ENCODE measurements around the gene MRFAP1L1. TPM values are rescaled to one million over a fixed set of nuclear protein-coding genes. Genes with fewer than 3 reads are reported as not detected.

Gene MRFAP1L1
- total and polyA plus RNA-seq, 9 of the 15 experiments (the other 6 are each of a cell fraction or from before 2014, with no cell fraction given) = 37.6 to 111 (median 83.8) TPM

- TF ChIP-seq MTF1 (CRISPR knock-in tag; IDR thresholded peaks at IDR 0.05; ENCODE audit: borderline replicate concordance) = no peak
- TF ChIP-seq ZC3H8 (IDR thresholded peaks at IDR 0.05) = no peak
- TF ChIP-seq USF1 (CRISPR knock-in tag; IDR thresholded peaks at IDR 0.05) = no peak
- TF ChIP-seq E2F6 (IDR thresholded peaks at IDR 0.05; ENCODE audit: borderline replicate concordance in 1 of 2, extremely low read depth in 1 of 2, insufficient read depth in 1 of 2, insufficient read length in 1 of 2, low read depth in 1 of 2, low read length in 1 of 2, poor library complexity in 1 of 2, severe bottlenecking in 1 of 2) = no peak
Measured at GRCh38 chr4:6689506-6689960, 20.1 kb downstream of the MRFAP1L1 start (continued).

- FAIRE-seq (peak; percentile 98), DNase-seq (ENCODE audit: extremely low read depth in 1 of 4, low spot score in 3 of 4) (peak; percentile 71 to 83 (median 76)), ATAC-seq (peak; percentile 74)
- H3K27me3 ChIP-seq (ENCODE audit: control insufficient read depth in 2 of 2, insufficient read depth in 2 of 2, low read length in 2 of 2) = no peaks in the 10 kb centered on the region
- H3K4me1 ChIP-seq (replicated peaks in 1 of 2; ENCODE audit: control insufficient read depth in 2 of 2, insufficient read depth in 2 of 2, low read length in 2 of 2) = peaks cover 40 to 53% of the 10 kb centered on the region in 2 experiments
- no peaks in the 10 kb centered on the region for H4K20me1 ChIP-seq (replicated peaks; ENCODE audit: control insufficient read depth, insufficient read depth, low read length)
- CTCF ChIA-PET (ENCODE audit: low intra/inter-chr PET ratio) = interaction anchor here (0.6 kb wide), 1 partner anchor 12 kb away, joined by 5 read pairs; no protein-coding TSS in a partner anchor
- peak overlapping the region; percentile 98 for H2AFZ ChIP-seq (ENCODE audit: low read depth, low read length)
- 8% methylated on average over 22 of the region's 23 CpGs for WGBS (ENCODE audit: insufficient coverage, low coverage, missing lambda C conversion rate)
- no peaks in the 10 kb centered on the region for H3K9me1 ChIP-seq (ENCODE audit: control insufficient read depth, insufficient read depth, low read length)
- in situ Hi-C loops (cut with MboI) (no loop called here), intact Hi-C loops (cut with micrococcal nuclease) (no loop called here)
- peak overlapping the region; percentile 74 for H3K27ac ChIP-seq (ENCODE audit: extremely low read depth, low read depth, low read length)
- H3K36me3 ChIP-seq (ENCODE audit: control insufficient read depth, insufficient read depth, low read length) = no peaks in the 10 kb centered on the region
- no peaks in the 10 kb centered on the region for H3K79me2 ChIP-seq (ENCODE audit: control insufficient read depth, insufficient read depth, low read length)
- BruUV-seq (replicated peaks) = no TSS peak
- peak overlapping the region; percentile 3; the same call in 1 of the 2 replicates for H3K4me3 ChIP-seq
- H3K4me2 ChIP-seq (ENCODE audit: insufficient read depth, low read length) = peak overlapping the region; percentile 79
- H3K9ac ChIP-seq (ENCODE audit: insufficient read depth in 1 of 2, low read depth in 2 of 2, low read length in 2 of 2) = peak overlapping the region; percentile 66 to 77
- no peaks in the 10 kb centered on the region for H3K9me3 ChIP-seq (replicated peaks; ENCODE audit: control insufficient read depth, insufficient read depth, low read depth, low read length)
- POLR2A ChIA-PET = interaction anchor here (0.8 to 4.8 kb wide), 4 partner anchors 8 to 184 kb away, joined by 4 to 25 read pairs (median 11); a partner anchor contains a TSS
- TF ChIP-seq CBX5 (IDR thresholded peaks at IDR 0.05; ENCODE audit: borderline replicate concordance, low read depth) (no peak), ZNF277 (CRISPR knock-in tag; IDR thresholded peaks at IDR 0.05; ENCODE audit: borderline replicate concordance) (no peak), ZNF695 (CRISPR knock-in tag; IDR thresholded peaks at IDR 0.05) (no peak), TBL1XR1 (IDR thresholded peaks at IDR 0.05; ENCODE audit: low read length in 2 of 2) (no peak), EGR1 (conservative IDR thresholded peaks at IDR 0.05) (no peak), ZKSCAN1 (IDR thresholded peaks at IDR 0.05; ENCODE audit: low read depth, low read length) (no peak), ZNF830 (CRISPR knock-in tag; IDR thresholded peaks at IDR 0.05) (no peak), MECOM (CRISPR knock-in tag; IDR thresholded peaks at IDR 0.05) (no peak), NR2C2 (CRISPR knock-in tag; IDR thresholded peaks at IDR 0.05) (no peak), NR2C2 (tag; IDR thresholded peaks at IDR 0.05) (peak; percentile 52), EP400 (IDR thresholded peaks at IDR 0.05) (peak; percentile 69), HNRNPLL (IDR thresholded peaks at IDR 0.05; ENCODE audit: low read depth, low read length, poor library complexity, severe bottlenecking) (no peak), ILF3 (IDR thresholded peaks at IDR 0.05; ENCODE audit: borderline replicate concordance) (no peak), ASH1L (IDR thresholded peaks at IDR 0.05; ENCODE audit: borderline replicate concordance, low read depth, partially characterized antibody) (no peak), ZNF551 (CRISPR knock-in tag; IDR thresholded peaks at IDR 0.05) (no peak)
Measured at GRCh38 chr4:6688879-6689505, 20.7 kb downstream of the MRFAP1L1 start.
